ENCODE measurements around the gene RABGEF1.

DNA sequence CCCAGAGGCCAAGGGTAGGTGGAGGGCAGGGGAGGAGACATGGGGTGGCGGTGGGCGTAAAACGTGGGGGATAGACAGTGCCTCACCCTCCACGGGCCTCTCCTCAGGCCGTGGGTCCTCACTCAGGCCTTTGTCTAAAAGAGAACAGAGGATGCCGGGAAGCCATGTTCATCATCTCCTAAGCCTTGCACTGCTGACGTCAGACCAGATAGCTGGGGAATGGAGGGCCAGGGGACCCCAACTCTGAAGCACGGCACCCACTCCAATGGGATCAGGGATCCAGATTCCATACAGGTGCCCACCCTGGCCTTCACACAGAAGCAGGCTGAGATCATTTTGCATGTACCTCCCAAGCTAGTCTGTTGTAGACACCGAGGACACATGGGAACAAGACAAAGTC lies 97.1 kb downstream of the RABGEF1 start:
- TF ChIP-seq EZH2 (IDR thresholded peaks at IDR 0.05; ENCODE audit: borderline replicate concordance, low read depth, low read length, severe bottlenecking) = no peak
- TF ChIP-seq, protein P1, sequence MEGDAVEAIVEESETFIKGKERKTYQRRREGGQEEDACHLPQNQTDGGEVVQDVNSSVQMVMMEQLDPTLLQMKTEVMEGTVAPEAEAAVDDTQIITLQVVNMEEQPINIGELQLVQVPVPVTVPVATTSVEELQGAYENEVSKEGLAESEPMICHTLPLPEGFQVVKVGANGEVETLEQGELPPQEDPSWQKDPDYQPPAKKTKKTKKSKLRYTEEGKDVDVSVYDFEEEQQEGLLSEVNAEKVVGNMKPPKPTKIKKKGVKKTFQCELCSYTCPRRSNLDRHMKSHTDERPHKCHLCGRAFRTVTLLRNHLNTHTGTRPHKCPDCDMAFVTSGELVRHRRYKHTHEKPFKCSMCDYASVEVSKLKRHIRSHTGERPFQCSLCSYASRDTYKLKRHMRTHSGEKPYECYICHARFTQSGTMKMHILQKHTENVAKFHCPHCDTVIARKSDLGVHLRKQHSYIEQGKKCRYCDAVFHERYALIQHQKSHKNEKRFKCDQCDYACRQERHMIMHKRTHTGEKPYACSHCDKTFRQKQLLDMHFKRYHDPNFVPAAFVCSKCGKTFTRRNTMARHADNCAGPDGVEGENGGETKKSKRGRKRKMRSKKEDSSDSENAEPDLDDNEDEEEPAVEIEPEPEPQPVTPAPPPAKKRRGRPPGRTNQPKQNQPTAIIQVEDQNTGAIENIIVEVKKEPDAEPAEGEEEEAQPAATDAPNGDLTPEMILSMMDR (IDR thresholded peaks at IDR 0.05; ENCODE audit: borderline replicate concordance, extremely low read depth, low read length, poor library complexity, severe bottlenecking) = no peak
